HG03108 (cell line): Measurements from ENCODE around the gene ATXN10.

ENCODE experiments used
- ATAC-seq: cut with Tn5 transposase; IDR thresholded peaks from one replicate; pipeline ENCODE4 v1.9.1; 2021; ENCODE audit warnings: moderate library complexity; ENCODE audit not compliant: unreplicated experiment

ATXN10 gene

GRCh38 chr22:45752036-45752435 is 80.4 kb downstream of the ATXN10 start:
- ATAC-seq, result no peak

- ATAC-seq, result no peak
These were observed 83.2 kb downstream of the ATXN10 start for GRCh38 chr22:45754822-45755221.

GRCh38 chr22:45756558-45756957 is 84.9 kb downstream of the ATXN10 start:
- no peak for ATAC-seq

GRCh38 chr22:45757068-45757467 is 85.4 kb downstream of the ATXN10 start:
- no peak for ATAC-seq

GRCh38 chr22:45757936-45758335 is 86.3 kb downstream of the ATXN10 start:
- ATAC-seq, result no peak

GRCh38 chr22:45758603-45759002 is 87.0 kb downstream of the ATXN10 start:
- no peak for ATAC-seq

DNA sequence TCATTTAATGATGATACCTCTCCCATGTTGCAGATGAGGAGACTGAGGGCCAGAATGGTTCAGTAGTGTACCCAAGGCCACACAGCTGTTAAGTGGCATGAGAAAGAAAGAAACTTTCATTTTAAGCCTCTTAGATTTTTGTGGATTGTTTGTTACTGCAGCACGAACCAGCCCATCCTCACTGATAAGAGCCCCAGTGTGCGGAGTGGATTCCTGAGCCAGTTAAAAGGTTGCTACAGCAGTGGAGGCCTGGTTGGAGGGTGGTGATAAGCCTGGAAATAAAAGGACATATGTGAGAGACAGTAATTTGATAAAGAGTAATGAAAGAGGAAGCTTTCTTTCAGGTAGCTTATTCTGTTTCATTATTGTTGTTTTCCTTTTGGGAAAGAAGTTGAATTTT is 89.0 kb downstream of the ATXN10 start:
- ATAC-seq, result no peak

DNA sequence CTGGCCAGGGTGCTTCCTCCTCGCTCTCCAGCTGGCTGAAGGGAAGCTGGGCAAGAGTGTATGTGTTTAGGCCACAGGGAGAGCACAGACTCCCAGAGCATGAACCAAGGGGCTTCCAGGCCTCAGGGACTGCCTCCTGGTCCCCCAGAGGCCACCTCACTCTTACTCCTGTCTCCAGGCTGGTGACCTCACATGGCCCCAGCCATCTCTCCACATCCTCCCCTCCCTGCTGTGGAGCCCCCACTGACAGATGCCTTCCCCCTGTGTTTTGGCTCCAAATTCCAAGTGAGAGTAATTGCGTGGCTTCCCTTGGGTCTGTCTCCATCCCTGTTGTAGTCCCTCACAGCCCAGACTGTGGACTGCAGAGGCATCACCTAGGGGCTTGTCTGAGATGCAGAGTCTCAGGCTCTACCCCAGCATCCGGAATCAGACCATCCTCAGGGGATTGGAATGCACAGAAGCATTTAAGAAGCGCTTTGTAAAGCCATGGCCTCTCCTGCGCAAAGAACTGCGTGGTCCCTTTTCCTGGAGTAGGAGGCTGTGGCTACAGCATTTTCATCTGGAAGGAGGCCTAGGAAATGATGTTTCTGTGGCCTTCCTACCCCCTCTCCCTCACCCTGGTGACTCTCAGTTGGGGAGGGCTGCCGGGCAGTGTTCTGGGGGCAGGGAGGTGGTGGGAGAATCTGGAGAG is 91.1 kb downstream of the ATXN10 start:
- ATAC-seq, result no peak

DNA sequence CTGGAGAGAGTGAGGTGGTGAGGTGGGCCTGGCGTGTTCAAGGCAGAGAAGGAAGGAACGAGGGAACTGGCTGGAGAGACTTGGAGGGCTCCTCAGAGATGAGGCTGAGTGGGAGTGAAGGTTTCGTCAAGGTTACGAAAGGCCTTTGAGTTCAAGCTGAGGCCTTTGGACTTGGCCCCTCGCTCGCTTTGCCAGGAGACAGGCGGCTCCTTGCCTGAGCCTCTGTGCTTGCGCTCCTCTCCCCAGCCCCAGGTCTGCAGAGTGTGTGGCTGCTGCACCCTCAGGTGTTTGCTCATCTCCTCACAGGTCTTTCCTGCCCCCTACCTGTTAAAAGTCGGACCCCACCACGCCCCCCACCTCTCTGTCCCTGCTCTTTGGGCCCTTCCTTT is 91.6 kb downstream of the ATXN10 start:
- ATAC-seq, result no peak

DNA sequence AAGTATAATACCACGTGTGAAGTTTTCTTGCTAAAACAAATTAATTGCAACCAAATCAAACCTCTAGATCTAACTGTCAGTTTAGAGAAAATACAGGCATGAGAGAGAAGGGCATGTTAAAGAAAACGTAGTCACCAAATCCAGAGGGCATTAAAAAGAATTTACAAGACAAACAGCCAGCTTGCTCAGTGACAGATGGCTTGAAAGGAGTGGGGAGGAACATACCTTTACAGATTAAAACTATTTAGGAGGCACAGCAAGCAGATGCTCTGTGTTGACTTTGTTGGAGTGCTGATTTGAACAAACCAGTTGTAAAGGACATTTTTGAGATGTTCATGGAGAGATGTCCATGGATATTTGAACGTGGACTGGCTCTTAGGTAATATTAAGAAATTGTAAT is 96.9 kb downstream of the ATXN10 start:
- no peak for ATAC-seq

DNA sequence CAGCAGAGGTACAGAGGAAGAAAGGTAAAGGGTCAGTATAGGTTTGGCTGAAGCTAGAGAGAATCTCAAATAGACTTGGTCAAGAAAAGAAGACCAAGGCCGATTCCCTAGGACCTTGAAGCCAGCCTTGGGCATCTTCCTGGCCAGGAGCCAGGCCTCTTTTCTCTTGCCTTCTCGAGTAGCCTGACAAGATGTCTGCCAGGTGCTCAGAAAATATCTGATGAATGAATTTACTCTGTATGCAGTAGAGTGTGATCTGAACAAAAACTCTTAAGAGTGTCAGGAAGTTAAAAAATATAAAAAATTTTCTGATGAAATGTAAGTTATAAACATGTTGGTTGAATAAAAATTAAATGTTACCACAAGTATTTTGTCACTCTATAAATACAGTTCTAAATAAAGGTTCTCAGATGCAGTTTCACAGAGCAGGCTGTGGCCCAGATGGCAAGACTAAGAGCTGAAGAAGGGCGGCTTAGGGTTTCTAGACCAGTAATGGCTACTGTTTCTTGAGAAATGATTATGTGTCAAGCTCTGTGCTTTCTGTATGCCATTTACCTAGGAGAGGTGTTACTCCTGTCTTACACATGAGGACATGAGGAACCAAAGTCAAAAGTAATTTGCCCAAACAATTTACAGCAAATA is 98.1 kb downstream of the ATXN10 start:
- ATAC-seq, result no peak

DNA sequence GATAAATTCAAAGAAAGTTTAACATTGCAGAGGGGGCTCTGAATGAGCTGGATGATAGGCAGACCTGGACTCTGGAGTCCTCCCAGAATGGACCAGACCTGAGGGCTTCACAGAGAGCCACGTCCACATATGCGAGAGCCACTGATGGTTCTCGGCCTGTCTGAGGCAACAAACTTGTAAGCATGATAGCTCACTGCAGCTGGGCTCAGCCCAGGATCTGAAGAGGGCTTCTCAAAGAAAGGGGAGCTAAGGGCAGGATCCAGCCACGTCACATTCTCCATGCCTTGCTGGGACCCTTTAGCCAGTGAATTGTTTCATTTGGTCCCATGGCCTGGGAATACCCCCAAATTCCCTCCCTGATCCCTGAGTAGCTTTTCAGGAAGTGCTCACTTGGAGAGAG is 98.9 kb downstream of the ATXN10 start:
- no peak for ATAC-seq

DNA sequence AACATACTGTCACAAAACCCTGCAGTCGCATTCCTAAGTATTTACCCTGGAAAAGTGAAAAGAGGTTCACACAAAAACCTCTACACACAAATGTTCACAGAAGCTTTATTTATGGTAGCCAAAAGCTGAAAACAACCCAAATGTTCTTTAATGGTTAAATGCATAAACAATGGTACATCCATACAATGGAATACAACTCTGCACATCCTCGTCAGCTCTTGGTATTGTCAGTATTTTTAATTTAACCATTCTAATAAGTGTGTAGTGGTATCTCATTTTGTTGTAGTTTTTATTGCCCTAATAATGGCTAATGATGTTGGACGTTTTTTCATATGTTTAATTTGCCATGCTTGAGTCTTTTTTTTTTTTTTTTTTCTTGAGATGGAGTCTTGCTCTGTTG is 99.4 kb downstream of the ATXN10 start:
- no peak for ATAC-seq

DNA sequence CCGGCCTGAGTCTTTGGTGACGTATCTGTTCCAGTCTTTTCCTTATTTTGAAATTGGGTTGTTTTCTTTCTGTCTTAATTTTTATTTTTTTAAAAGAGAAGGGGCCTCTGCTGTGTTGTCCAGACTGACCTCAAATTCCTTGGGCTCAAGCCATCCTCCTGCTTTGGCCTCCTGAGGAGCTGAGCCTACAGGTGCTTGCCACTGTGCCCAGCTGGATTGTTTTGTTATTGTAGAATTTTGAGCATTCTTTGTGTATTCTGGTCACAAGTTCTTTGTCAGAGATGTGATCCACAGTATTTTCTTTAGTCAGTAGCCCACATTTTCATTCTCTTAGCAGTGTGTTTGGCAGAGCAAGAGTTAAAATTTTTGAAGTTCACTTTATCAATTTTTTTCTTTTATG is 100.1 kb downstream of the ATXN10 start:
- no peak for ATAC-seq

DNA sequence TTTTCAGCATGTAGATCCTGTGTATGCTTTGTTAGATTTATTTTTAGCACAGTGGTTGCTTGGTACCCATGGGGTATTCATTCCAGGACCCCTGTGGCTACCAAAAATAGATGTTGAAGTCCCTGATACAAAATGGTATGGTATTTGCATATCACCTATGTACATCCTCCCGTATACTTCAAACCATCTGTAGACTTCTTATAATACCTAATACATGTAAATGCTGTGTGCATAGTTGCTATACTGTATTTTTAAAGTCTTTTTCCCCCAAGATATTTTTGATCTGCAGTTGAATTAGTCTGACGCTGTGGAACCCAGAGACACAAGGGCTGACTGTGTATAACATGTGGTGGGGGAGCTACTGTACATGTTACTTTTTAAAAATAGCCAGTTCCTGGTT is 101.1 kb downstream of the ATXN10 start:
- no peak for ATAC-seq

- ATAC-seq, result no peak
These were observed 102.5 kb downstream of the ATXN10 start for GRCh38 chr22:45774001-45774670.

- ATAC-seq, result no peak
These were observed 103.4 kb downstream of the ATXN10 start for GRCh38 chr22:45775062-45775461.

DNA sequence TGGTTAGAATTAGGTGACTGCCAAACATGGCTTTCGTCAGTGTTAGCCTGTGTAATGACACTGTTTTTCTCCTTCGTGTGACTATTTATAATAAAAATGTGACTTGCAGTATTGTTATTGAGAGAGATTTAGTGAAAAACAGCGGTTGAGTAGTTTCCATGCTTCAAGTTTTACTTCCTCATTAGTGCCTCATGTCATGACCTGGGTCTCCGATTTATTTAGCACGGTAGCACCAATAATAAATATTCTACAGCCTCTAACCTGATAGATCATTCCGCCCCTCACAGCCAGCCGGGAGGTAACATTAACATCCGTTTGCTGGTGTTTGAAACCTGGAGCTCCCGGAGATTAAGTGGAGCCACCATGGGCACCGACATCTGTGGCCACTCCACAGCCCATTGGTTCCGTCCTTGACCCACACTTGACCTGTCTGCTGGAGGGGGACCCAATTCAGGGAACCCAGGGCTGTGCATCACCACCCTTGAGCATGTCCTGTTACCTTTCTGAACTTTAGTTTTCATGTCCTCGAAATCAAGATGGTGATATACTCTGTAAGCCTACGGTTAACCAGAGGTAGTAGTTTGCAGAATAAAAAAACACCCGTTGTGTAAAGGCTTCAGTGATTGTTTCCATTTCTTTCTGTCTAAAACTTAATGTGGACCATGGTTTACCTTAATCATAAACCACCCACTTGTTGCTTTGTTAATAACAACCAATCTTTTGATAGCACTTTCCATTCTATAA is 104.1 kb downstream of the ATXN10 start:
- ATAC-seq, result peak; percentile 65

DNA sequence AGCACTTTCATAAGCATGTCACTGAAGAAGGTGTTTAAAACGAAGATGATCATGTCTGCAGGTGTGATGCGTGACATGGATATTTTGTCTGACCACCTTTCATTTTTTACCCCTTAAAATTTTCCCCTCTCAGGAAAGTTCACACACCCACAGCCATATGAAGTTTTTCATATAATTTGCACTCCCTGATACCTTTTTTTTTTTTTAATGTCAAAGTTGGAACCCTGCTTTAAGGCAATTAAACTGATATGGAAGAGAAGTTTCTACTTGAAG is 104.6 kb downstream of the ATXN10 start:
- ATAC-seq, result no peak

- ATAC-seq, result no peak
These were observed 105.6 kb downstream of the ATXN10 start for GRCh38 chr22:45777046-45777851.

GRCh38 chr22:45777852-45778375 is 106.3 kb downstream of the ATXN10 start:
- no peak for ATAC-seq
